HG03342 (cell line): ENCODE data around the gene CDC16.

Experiments used
- ATAC-seq: cut with Tn5 transposase; IDR thresholded peaks from one replicate; pipeline ENCODE4 v1.9.1; 2021; ENCODE audit warnings: mild to moderate bottlenecking, moderate library complexity; ENCODE audit not compliant: unreplicated experiment

The CDC16 gene

GRCh38 chr13:114296448-114296847 is 61.8 kb downstream of the CDC16 start:
- no peak for ATAC-seq

GRCh38 chr13:114296902-114297301 is 62.2 kb downstream of the CDC16 start:
- ATAC-seq = no peak

- no peak for ATAC-seq
Measured at GRCh38 chr13:114298866-114299265, 64.2 kb downstream of the CDC16 start.

GRCh38 chr13:114299604-114300305 is 65.1 kb downstream of the CDC16 start:
- ATAC-seq = no peak

- ATAC-seq = no peak
Measured at GRCh38 chr13:114303700-114304327, 69.1 kb downstream of the CDC16 start.

- ATAC-seq = no peak
Measured at GRCh38 chr13:114304346-114305034, 69.8 kb downstream of the CDC16 start.

GRCh38 chr13:114309086-114309485 is 74.4 kb downstream of the CDC16 start:
- ATAC-seq = no peak

GRCh38 chr13:114309806-114310410 is 75.2 kb downstream of the CDC16 start:
- ATAC-seq = no peak

GRCh38 chr13:114310956-114311355 is 76.3 kb downstream of the CDC16 start:
- ATAC-seq = no peak

- ATAC-seq = no peak
Measured at GRCh38 chr13:114311387-114311786, 76.7 kb downstream of the CDC16 start.

GRCh38 chr13:114311908-114312307 is 77.2 kb downstream of the CDC16 start:
- ATAC-seq = no peak

GRCh38 chr13:114313061-114313860 is 78.6 kb downstream of the CDC16 start:
- peak; percentile 31 for ATAC-seq

GRCh38 chr13:114314074-114314912 is 79.6 kb downstream of the CDC16 start, which contains the start of gene CHAMP1:
TSS of gene CHAMP1 (plus strand) at chr13:114314503. CDS start at chr13:114323843, 9,340 bp downstream.
- ATAC-seq = peak; percentile 80

- peak; percentile 5 for ATAC-seq
Measured at GRCh38 chr13:114315074-114315785, 80.5 kb downstream of the CDC16 start.

GRCh38 chr13:114318624-114319023 is 83.9 kb downstream of the CDC16 start:
- no peak for ATAC-seq

- ATAC-seq = no peak
Measured at GRCh38 chr13:114319441-114319913, 84.8 kb downstream of the CDC16 start.

- ATAC-seq = no peak
Measured at GRCh38 chr13:114320065-114320464, 85.4 kb downstream of the CDC16 start.

- no peak for ATAC-seq
Measured at GRCh38 chr13:114321256-114321655, 86.6 kb downstream of the CDC16 start.
